Activated CD4-positive, alpha-beta T cell treated with anti-CD3 and anti-CD28 coated beads, Interleukin-2, amount 50 U/mL, for 16 hours (primary cell): Measurements from ENCODE around the gene NBPF1.
"Not testable (repeated sequence)": the region's sequence is repeated elsewhere in the genome, so short reads cannot be mapped to it uniquely, and the experiment has no call there.

ENCODE experiments used
- DNase-seq: peaks from one replicate; pipeline ENCODE4 v3.0.0-alpha.2; 2020

The NBPF1 gene

DNA sequence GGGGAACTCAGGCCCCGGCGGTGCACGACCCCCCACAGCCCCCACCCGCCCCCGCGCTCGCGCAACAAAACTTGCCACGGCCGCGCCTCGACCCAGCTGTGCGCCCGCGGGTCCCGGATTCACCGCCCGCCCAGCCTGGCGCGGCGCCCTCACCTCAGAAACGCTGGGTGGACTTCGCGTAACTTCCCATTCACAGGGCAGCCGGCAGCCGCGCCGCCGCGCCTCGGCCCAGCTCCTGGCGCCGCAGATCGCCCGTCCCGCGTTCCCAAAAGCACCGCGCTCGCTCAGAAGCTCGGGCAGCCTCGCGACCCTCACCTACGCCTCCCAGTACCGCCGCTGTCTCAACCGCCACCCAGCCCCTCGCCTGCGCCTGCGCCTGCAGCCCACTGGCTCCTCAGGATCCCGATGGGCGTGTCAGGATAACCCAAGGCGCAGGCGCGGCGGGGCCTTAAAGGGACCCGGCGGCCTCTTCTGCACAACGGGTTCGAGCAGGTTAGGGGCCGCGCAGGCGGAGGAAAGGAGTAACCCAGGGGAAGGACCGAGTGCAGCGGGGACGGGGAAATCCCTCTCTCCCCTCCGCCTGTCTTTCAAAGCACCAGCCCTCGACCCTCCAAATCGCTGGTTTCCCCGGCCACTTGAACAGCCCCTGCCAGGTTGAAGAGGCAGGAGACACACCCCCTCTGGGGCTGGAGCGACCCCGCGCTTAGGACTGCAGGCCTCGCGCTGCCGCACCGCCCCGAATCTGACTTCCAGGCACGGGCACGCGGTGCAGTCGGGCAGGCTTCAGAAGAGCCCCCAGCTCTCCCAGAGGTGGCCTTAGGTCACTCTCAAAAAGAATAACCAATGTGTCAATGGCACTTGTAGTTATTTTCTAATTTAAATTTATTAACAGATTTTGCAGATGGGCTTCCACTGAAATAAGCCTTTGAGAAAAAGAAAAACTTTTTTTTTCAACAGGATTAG lies at the start of gene NBPF1:
Gene NBPF1, minus strand, starts transcription at position 380 of the 963 bp plus-strand sequence.
- DNase-seq = peak; percentile 94

- not testable (repeated sequence) for DNase-seq
These were observed 44.9 kb upstream of the NBPF1 start for GRCh38 chr1:16658234-16658633.

- not testable (repeated sequence) for DNase-seq
These were observed 43.8 kb upstream of the NBPF1 start for GRCh38 chr1:16656981-16657683.

GRCh38 chr1:16656574-16656973 lies 43.2 kb upstream of the NBPF1 start:
- not testable (repeated sequence) for DNase-seq

DNA sequence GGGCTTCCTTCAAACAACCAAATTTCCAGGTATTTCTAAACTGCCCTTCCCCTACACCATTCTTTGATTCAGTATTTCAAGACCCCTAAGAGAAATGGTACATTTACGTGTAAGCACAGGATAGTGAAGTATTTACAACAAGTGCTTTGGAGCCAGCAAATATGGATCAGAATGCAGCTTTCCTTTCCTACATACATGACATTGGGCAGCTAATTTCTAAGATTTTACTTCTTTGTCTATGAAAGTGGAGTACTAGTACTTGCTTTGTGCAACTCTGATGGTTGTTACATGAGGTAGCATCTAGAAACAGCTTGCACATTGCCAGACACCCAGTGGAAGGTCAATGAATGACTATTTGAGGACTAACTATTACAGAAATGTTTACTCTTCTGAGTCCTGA lies 38.2 kb upstream of the NBPF1 start:
- DNase-seq = not testable (repeated sequence)

GRCh38 chr1:16649960-16650359 lies 36.6 kb upstream of the NBPF1 start:
- not testable (repeated sequence) for DNase-seq

GRCh38 chr1:16649390-16649789 lies 36.0 kb upstream of the NBPF1 start:
- not testable (repeated sequence) for DNase-seq

DNA sequence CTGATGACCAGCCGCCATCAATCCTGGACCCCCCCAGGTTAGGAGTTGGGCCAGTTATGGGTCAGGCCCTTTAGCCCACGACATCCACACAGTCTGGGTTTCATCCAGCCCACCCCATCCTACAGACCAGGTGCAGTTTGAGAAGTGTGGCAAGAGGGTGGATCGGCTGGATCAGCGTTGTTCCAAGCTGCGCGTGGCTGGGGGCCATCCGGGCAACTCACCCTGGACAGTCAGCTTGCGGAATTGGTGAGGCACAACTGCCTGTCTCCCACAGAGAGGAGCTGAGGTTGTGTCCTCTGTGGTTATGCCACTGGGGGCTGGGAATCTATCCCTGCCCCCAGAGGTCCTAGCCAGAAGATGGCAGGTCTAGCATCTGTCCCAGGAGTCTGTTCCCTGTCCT lies 35.4 kb upstream of the NBPF1 start:
- DNase-seq = not testable (repeated sequence)

- not testable (repeated sequence) for DNase-seq
These were observed 34.9 kb upstream of the NBPF1 start for GRCh38 chr1:16648250-16648649.

- DNase-seq = peak; percentile 0
These were observed 34.1 kb upstream of the NBPF1 start for GRCh38 chr1:16647179-16648176.

GRCh38 chr1:16646716-16647115 lies 33.4 kb upstream of the NBPF1 start:
- not testable (repeated sequence) for DNase-seq

- DNase-seq = peak; percentile 0
These were observed 32.8 kb upstream of the NBPF1 start for GRCh38 chr1:16646061-16646664.

GRCh38 chr1:16645271-16646060 lies 32.1 kb upstream of the NBPF1 start:
- DNase-seq = peak; percentile 0

DNA sequence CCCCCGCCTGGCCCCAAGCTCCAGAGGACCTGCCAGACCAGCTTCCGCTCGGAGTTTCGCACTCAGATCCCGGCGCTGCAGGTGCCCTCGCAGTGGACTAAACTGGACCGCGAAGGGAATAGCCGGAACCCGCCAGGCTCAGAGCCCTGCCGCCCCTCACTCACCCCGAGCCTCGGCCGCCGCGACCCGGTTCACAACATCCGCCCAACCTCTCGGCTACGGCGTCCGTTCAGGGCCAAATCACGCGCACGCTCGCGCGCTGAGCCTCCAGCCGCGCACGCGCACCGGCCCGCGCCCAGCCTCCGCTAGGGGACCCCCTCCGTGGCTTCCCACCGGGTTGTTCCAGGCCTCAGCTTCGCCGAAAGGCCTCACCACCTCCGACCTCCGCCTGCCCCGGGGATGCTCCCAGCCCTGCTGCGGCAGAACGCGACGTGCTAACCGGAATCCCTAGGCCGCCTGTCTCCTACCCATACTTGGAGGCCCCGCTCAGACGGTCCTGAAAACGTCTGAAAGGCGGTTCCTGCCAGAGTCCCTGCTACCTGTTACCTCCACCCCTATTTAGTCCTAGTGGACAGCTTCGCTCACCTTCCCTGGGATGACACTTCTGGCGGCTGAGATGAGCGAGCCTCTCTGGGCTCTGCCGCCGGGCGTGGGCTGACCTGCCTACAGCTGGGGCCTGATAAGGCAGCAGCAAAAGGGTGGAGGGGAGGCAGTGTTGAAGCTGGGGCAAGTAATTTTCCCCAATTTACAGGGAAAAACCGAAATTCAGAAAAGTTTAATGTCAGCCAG lies 31.3 kb upstream of the NBPF1 start:
- DNase-seq = peak; percentile 98

DNA sequence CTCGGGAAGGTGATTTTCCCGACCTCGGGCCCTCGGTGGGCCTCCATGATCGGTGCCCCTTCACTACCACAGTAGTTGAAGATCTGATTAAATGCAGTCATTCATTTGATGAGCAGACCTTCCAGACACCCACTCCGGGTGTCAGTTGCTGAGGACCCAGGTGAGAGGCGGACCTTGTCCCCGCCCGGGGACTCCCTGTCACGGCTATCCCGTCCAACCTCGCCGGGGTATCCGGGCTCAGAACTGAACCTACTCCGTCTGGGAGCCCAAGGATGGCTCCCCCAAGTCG lies 30.8 kb upstream of the NBPF1 start:
- DNase-seq = no peak

GRCh38 chr1:16643476-16644192 lies 30.3 kb upstream of the NBPF1 start:
- not testable (repeated sequence) for DNase-seq

DNA sequence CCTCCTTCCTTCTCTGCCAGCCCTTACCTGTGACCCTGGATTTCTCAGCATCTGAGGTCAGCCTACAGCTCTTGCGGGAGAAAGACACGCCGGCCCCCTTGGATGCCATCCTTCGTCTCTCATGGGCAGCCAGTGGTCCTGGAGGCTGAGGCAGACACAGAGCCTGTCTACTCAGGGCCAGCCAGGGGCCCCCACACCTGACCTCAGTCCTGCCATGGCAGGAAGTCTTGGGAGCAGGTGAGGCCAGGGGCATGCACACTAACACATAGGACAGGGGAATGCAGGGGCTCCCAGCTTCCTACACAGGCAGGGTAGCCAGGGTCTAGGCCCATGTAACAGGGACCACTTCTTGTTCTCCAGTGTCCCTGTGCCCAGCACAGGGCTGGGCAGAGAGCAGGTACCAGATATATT lies 29.6 kb upstream of the NBPF1 start:
- not testable (repeated sequence) for DNase-seq

- DNase-seq = not testable (repeated sequence)
These were observed 28.9 kb upstream of the NBPF1 start for GRCh38 chr1:16642025-16642966.
